AG04450 (cell line): Measurements from ENCODE around the gene GLYATL3. TPM values are rescaled to one million over a fixed set of nuclear protein-coding genes. Genes with fewer than 3 reads are reported as not detected.

Experiments
- CTCF ChIA-PET: fragments of 300-600, 350-600 bp; formaldehyde crosslinking; extraction: SDS; loops from one replicate; lab custom pipeline; 2022; ENCODE audit warnings: antibody characterized with exemption, inconsistent platforms; lab: Charles Lee
- POLR2A ChIA-PET: fragments of 350-600 bp; formaldehyde crosslinking; extraction: SDS; loops from one replicate; lab custom pipeline; 2021; ENCODE audit warnings: antibody characterized with exemption, inconsistent platforms; lab: Yijun Ruan, JAX
- DNase-seq: peaks from one replicate; pipeline ENCODE4 v3.0.0-alpha.2; 2011; ENCODE audit warnings: low read depth, low spot score
- H3K27ac ChIP-seq: one replicate; pipeline ENCODE4 v1.5.1; 2012; ENCODE audit warnings: low read depth, low read length, control low read depth
- H3K27me3 ChIP-seq: one replicate; pipeline ENCODE4 v1.6.0; 2012; ENCODE audit warnings: low read length; ENCODE audit not compliant: control insufficient read depth, insufficient read depth
- H3K4me3 ChIP-seq: 2 replicates; pipeline ENCODE4 v1.5.1; 2011; ENCODE audit warnings: mild to moderate bottlenecking, low read depth, low read length, control low read depth
- H3K9me3 ChIP-seq: 2 replicates; pipeline ENCODE4 v1.5.1; 2012; ENCODE audit warnings: low read length; ENCODE audit not compliant: control insufficient read depth, insufficient read depth
- CTCF ChIP-seq: IDR thresholded peaks from 2 replicates; pipeline ENCODE4 v1.5.1; 2011; ENCODE audit warnings: low read depth, low read length, control low read depth, inconsistent platforms
- polyA minus RNA-seq: library from RNA; depleted of rRNA, polyadenylated mRNA; stranded (reverse); fragments of >200 nt; gene quantifications from 2 replicates; pipeline ENCODE4 v1.2.3, GENCODE V29; 2011; rRNA and poly(A)+ RNA removed
- polyA plus RNA-seq: library from polyadenylated mRNA; depleted of rRNA; stranded (reverse); fragments of >200 nt; gene quantifications from 2 replicates; pipeline ENCODE4 v1.2.3, GENCODE V29; 2011; rRNA removed

GLYATL3 gene
- polyA plus RNA-seq (not detected in 2 replicates), polyA minus RNA-seq (not detected in 2 replicates)

DNA sequence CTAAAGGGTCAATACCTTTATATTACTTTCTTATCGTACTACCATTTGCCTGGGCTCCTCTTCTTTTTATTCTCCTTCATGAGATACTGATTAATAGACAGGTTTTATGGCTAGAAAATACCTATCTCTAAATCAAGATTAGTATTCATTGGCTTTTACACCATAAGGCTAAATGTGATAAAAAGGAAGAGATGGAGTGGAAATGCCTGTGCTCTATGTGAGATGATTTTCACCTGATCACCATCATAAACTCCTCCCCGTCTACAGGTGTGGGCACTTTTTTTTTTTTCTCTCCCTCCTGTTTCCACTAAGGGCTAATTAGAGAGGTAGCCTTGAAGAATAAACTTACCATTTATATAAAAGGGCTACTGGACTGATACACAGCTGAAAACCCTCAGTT lies at the start of gene GLYATL3:
GLYATL3 (plus strand) TSS at position 301 of the 400 bp plus-strand sequence. CDS start 12,068 bp downstream, outside the sequence.
- CTCF ChIA-PET, result no interaction called here
- Histone ChIP-seq H3K4me3 (no peak within 1 kb of the TSS), H3K27ac (no peak within 1 kb of the TSS), H3K27me3 (no peaks in the 10 kb centered on the region), H3K9me3 (no peaks in the 10 kb centered on the region)
- no peak for DNase-seq
- POLR2A ChIA-PET, result no interaction called here
- no peak for TF ChIP-seq CTCF

GRCh38 chr6:49453221-49453620 lies 46.5 kb upstream of the GLYATL3 start:
- ChIA-PET POLR2A (no interaction called here), CTCF (interaction anchor here (0.6 to 1.2 kb wide), 14 partner anchors 9 to 1856 kb away, joined by 3 to 8 read pairs (median 4); no protein-coding TSS in a partner anchor)
- no peak for DNase-seq
- H3K27me3 ChIP-seq, result no peaks in the 10 kb centered on the region
- peak; percentile 44 for TF ChIP-seq CTCF
- no peaks in the 10 kb centered on the region for H3K9me3 ChIP-seq
- no peak overlapping the region for H3K4me3 ChIP-seq
- H3K27ac ChIP-seq, result no peak overlapping the region

DNA sequence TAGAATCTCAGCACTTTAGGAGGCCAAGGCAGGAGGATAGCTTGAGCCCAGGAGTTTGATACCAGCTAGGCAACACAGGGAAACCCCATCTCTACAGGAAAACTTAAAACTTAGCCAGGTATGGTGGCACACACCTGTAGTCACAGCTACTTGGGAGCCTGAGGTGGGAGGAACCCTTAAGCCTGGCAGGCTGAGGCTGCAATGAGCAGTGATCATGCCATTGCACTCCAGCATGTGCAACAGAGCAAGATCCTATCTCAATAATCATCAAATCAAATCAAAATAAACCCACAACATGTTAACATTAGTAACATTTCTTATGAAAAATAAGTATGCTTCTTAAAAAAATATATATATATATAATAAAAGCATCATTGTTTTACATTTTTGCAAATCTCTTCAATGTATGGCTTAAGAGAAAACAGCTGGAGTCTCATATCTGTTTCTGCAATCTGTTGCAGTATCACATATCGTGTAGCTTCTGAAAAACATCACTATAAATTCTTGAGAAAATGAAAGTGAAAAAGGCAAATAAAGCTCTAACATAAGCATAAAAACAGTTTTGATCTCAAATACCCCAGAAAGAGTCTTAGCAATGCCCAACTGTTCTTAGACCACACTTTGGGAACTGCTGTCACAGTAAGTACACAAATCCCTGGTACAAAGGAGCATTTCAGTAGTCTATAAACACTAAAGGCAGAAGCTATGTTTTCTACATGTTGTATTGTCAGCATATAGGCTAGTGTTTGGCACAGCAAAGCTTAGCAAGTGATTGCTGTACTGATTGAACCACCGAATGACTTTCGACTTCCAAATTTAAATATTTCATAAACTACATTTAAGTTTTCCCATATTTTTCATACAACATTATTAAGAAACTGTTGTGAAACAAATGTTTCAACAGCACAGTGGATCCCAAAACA lies 44.7 kb upstream of the GLYATL3 start:
- H3K9me3 ChIP-seq, result no peaks in the 10 kb centered on the region
- no peaks in the 10 kb centered on the region for H3K27me3 ChIP-seq
- H3K4me3 ChIP-seq, result no peak overlapping the region
- no peak for TF ChIP-seq CTCF
- POLR2A ChIA-PET, result no interaction called here
- no peak for DNase-seq
- CTCF ChIA-PET, result interaction anchor here (1.0 to 1.7 kb wide), 3 partner anchors 8 to 45 kb away, joined by 3 to 5 read pairs (median 5); no protein-coding TSS in a partner anchor
- no peak overlapping the region for H3K27ac ChIP-seq

- no peaks in the 10 kb centered on the region for H3K9me3 ChIP-seq
- no peak overlapping the region for H3K4me3 ChIP-seq
- POLR2A ChIA-PET, result no interaction called here
- no peak overlapping the region for H3K27ac ChIP-seq
- no peaks in the 10 kb centered on the region for H3K27me3 ChIP-seq
- CTCF ChIA-PET, result no interaction called here
- no peak for DNase-seq
- no peak for TF ChIP-seq CTCF
Observed at GRCh38 chr6:49457771-49458170, 42.0 kb upstream of the GLYATL3 start.

DNA sequence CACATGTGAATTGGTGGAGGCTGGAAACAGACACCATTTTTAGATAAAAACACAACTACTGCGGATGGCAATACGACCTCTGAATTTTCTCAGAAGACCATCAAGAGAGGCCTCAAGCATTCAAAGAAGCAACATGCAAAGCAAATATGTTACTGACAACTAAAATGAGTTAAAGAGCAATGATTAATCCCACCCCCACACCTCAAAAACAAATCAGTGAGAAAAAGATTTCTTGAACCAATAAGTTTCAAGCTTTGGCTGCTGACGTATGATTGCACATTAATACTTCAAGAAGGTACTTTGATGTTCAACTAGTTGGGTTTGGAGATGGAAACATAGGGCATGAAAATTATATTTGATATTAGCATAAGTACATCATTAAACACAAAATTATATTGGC lies 37.7 kb upstream of the GLYATL3 start:
- CTCF ChIA-PET, result interaction anchor here (0.7 to 1.6 kb wide), 3 partner anchors 9 to 70 kb away, joined by 3 to 7 read pairs (median 6); no protein-coding TSS in a partner anchor
- no peak for DNase-seq
- H3K9me3 ChIP-seq, result no peaks in the 10 kb centered on the region
- H3K27me3 ChIP-seq, result no peaks in the 10 kb centered on the region
- H3K27ac ChIP-seq, result no peak overlapping the region
- POLR2A ChIA-PET, result no interaction called here
- H3K4me3 ChIP-seq, result peak overlapping the region; percentile 94
- no peak for TF ChIP-seq CTCF
